Nephron (organoid): Measurements from ENCODE around the gene TRAF3IP3.

ENCODE experiments used
- H3K27ac Mint-ChIP-seq, 3 experiments: 2 replicates each; pipeline ENCODE4 v1.8.0; 2020; ENCODE audit warnings: mixed read lengths in 3 of 3, mild to moderate bottlenecking in 2 of 3, moderate library complexity in 1 of 3
- H3K27me3 Mint-ChIP-seq: 2 replicates; pipeline ENCODE4 v1.8.0; 2021; ENCODE audit warnings: low read depth, mild to moderate bottlenecking, moderate library complexity, mixed read lengths
- H3K36me3 Mint-ChIP-seq: 2 replicates; pipeline ENCODE4 v1.8.0; 2020; ENCODE audit warnings: low read depth, mixed read lengths
- H3K4me1 Mint-ChIP-seq: 2 replicates; pipeline ENCODE4 v1.8.0; 2020; ENCODE audit warnings: mixed read lengths
- H3K4me3 Mint-ChIP-seq, 3 experiments: 2 replicates each; pipeline ENCODE4 v1.8.0; 2020; ENCODE audit warnings: mild to moderate bottlenecking in 3 of 3, mixed read lengths in 3 of 3, moderate library complexity in 2 of 3
- H3K9me3 Mint-ChIP-seq: 2 replicates; pipeline ENCODE4 v1.8.0; 2020; ENCODE audit warnings: mixed read lengths
- TF ChIP-seq, protein P1 (sequence below), 3 experiments: fragments of 200-600 bp; sonication (generic); IDR thresholded peaks; one replicate each; pipeline ENCODE4 v1.5.0; 2021; ENCODE audit warnings: antibody characterized with exemption in 3 of 3; ENCODE audit not compliant: unreplicated experiment in 3 of 3

TRAF3IP3 gene

DNA sequence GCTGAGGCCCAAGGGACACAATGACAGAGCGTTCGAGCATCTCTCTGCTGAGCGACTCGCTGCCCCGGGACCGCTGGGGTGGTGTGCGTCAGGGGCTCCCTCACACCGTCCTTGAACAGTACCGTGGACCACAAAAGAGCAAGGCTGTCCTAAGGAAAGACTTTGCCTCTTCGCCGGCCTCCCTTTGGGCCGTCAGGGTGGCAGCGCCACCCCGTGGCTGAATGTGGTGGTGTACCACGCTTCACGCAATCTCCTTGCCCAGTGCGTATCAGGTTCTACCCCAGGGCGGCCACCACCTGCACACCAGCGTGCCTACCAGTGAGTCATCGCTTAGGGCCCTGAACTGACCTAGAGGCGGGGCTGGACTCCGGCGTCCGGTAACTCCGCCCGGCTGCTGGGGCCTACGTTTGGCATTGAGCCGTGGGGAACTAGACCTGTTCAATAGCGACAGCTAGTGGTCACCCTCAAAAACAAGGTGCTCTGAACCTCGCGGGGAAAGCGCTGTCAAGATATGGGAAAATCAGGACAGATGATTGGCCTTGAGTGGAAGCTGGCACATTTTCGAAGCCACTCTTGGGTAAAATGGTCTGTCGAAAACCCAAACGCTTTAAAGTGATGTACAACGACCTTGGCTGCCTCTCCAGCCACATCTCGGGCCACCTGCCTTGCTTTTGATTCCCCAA is 8.1 kb upstream of the TRAF3IP3 start:
- H3K27ac Mint-ChIP-seq: peak overlapping the region in 1 of 3 experiments; percentile 53
- H3K36me3 Mint-ChIP-seq: no peaks in the 10 kb centered on the region
- peaks cover 20% of the 10 kb centered on the region for H3K4me1 Mint-ChIP-seq
- H3K27me3 Mint-ChIP-seq: peaks cover 27% of the 10 kb centered on the region
- TF ChIP-seq, protein P1, sequence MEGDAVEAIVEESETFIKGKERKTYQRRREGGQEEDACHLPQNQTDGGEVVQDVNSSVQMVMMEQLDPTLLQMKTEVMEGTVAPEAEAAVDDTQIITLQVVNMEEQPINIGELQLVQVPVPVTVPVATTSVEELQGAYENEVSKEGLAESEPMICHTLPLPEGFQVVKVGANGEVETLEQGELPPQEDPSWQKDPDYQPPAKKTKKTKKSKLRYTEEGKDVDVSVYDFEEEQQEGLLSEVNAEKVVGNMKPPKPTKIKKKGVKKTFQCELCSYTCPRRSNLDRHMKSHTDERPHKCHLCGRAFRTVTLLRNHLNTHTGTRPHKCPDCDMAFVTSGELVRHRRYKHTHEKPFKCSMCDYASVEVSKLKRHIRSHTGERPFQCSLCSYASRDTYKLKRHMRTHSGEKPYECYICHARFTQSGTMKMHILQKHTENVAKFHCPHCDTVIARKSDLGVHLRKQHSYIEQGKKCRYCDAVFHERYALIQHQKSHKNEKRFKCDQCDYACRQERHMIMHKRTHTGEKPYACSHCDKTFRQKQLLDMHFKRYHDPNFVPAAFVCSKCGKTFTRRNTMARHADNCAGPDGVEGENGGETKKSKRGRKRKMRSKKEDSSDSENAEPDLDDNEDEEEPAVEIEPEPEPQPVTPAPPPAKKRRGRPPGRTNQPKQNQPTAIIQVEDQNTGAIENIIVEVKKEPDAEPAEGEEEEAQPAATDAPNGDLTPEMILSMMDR (IDR thresholded peaks at IDR 0.05; ENCODE audit: unreplicated experiment in 3 of 3): peak; percentile 91 to 97 (median 96)
- H3K4me3 Mint-ChIP-seq: peak overlapping the region; percentile 78 to 85 (median 82)
- H3K9me3 Mint-ChIP-seq: no peaks in the 10 kb centered on the region

DNA sequence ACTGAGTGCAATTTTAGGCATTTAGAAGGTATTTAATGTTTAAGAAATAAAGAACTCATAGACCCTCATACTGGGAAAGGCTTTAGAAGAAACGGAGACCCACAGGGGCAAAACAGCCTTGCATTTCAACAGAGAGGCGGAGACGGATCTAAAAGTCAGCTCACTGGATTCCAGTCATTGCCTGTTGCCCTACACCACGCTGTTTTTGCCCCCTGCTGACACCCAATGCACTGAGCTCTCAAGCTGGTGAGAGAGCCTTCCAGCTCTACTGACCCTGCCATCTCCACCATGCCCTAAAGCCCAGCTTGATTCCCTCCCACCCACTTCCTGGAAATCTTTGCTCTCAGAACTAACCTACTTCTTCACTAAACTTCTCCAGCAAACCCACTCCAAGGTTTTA is 7.2 kb upstream of the TRAF3IP3 start:
- Mint-ChIP-seq H3K4me1 (peaks cover 11% of the 10 kb centered on the region), H3K9me3 (no peaks in the 10 kb centered on the region), H3K36me3 (no peaks in the 10 kb centered on the region), H3K27ac (no peak overlapping the region), H3K27me3 (peaks cover 24% of the 10 kb centered on the region), H3K4me3 (no peak overlapping the region)
- TF ChIP-seq, protein P1 (IDR thresholded peaks at IDR 0.05; ENCODE audit: unreplicated experiment in 3 of 3): no peak

DNA sequence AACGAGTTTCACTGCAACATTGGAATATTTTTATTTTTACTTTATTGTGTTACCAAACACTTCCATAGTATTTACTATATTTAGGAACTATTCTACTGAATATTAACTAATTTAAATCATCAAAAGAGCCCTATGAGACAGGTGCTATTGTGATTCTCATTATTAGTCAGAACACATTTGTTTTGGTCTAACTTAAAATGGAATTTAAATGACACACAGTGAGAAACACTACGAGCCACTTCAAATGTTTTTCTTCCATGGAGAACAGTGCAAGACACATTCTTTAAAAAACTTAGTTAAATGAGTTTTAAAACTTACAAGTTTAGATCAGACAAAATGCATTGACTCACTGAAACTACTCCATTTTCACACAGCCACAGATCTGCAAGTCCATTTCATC is 6.6 kb upstream of the TRAF3IP3 start:
- Mint-ChIP-seq H3K27me3 (peaks cover 22% of the 10 kb centered on the region), H3K4me1 (peaks cover 9% of the 10 kb centered on the region), H3K9me3 (no peaks in the 10 kb centered on the region), H3K27ac (no peak overlapping the region), H3K4me3 (no peak overlapping the region), H3K36me3 (no peaks in the 10 kb centered on the region)
- TF ChIP-seq, protein P1 (IDR thresholded peaks at IDR 0.05; ENCODE audit: unreplicated experiment in 3 of 3): no peak

DNA sequence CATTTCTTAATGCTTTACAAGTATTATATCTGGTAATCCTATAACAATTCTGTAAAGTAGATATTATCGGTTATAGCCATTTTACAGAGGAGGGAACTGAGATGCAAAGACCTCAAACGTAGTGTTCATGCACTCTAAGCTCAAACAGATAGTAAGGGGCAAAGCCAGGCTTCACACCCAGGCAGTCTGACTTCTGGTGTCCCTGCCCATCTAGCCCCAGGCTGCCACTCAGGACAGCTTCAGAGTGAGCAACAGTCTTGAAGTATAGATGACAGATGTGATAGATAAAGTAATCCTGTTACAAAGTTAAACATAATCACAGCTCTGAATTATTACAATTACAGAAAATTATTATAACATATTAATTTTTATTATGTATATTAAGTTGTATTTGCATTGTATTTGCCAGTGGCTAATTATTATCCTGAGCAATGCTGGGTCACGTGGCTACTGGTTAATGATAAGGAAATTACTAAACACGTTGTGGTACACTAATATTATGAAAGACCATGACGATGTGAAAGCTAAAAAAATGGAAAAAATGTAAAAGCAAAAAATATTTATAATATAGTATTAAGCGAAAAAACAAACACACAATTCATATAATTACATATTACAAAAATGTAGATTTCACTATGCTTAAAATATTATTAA is 6.1 kb upstream of the TRAF3IP3 start:
- Mint-ChIP-seq H3K36me3 (no peaks in the 10 kb centered on the region), H3K27me3 (peaks cover 22% of the 10 kb centered on the region), H3K27ac (no peak overlapping the region), H3K4me1 (peaks cover 9% of the 10 kb centered on the region), H3K9me3 (no peaks in the 10 kb centered on the region), H3K4me3 (no peak overlapping the region)
- TF ChIP-seq, protein P1 (IDR thresholded peaks at IDR 0.05; ENCODE audit: unreplicated experiment in 3 of 3): no peak

DNA sequence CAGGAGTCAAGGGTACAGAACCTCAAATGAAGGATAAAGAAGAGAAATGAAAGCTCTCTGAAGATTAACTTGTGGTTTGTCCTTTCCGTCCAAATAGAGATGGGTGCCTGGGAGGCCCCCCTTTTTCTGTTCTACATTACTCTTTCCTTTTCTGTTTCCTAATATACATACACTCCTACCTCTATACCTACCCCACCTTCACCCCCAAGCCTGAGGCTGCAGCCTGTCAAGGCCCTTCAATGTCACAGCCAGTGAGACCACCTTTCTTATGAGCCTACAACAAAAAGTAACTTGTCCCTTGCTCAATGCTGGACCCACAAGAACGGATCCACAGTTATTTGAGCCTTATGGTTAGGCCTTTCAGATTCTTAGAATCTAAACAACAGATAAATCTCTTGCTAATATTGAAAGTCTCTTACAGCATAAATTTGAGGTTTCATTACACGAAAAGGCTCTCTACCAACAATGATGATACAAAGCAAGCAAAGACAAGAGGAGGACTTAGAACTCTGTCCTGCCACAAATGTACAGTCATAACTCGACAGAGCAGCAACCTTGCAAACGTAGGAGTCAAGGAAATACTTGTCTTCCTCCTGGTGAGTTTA is 4.1 kb upstream of the TRAF3IP3 start:
- peaks cover under 1% of the 10 kb centered on the region for H3K4me1 Mint-ChIP-seq
- peaks cover 22% of the 10 kb centered on the region for H3K27me3 Mint-ChIP-seq
- no peak overlapping the region for H3K27ac Mint-ChIP-seq
- H3K9me3 Mint-ChIP-seq: no peaks in the 10 kb centered on the region
- no peaks in the 10 kb centered on the region for H3K36me3 Mint-ChIP-seq
- H3K4me3 Mint-ChIP-seq: no peak overlapping the region
- TF ChIP-seq, protein P1 (IDR thresholded peaks at IDR 0.05; ENCODE audit: unreplicated experiment in 3 of 3): no peak
